Mammary epithelial cell (primary cell): ENCODE results near the gene CNIH3.

Experiments
- CTCF ChIP-seq, 2 donors: IDR thresholded peaks in 1 of 2; conservative IDR thresholded peaks in 1 of 2; 2 replicates each; pipeline ENCODE4 v1.5.1; 2011 to 2012; ENCODE audit warnings: inconsistent platforms in 2 of 2, low read length in 2 of 2, mild to moderate bottlenecking in 2 of 2, control low read depth in 1 of 2, low read depth in 1 of 2; ENCODE audit not compliant: insufficient read depth in 1 of 2; ENCODE audit errors: extremely low read depth in 1 of 2
- EZH2 ChIP-seq: IDR thresholded peaks from 2 replicates; pipeline ENCODE4 v1.6.1; 2012; ENCODE audit warnings: low read length, inconsistent platforms, borderline replicate concordance

GRCh38 chr1:224594360-224594759 lies 21.8 kb upstream of the CNIH3 start:
- TF ChIP-seq CTCF (conservative IDR thresholded peaks at IDR 0.05 in 1 of 2, IDR thresholded peaks at IDR 0.05 in 1 of 2; ENCODE audit: extremely low read depth in 1 of 2, insufficient read depth in 1 of 2, low read depth in 1 of 2, low read length in 2 of 2): no peak
- no peak for TF ChIP-seq EZH2
